Prostate gland (tissue), 2 donors: ENCODE measurements around the gene OOSP1. TPM values are rescaled to one million over a fixed set of nuclear protein-coding genes. Genes with fewer than 3 reads are reported as not detected.

Experiments used
- DNase-seq: peaks from one replicate; pipeline ENCODE4 v3.0.0-alpha.2; 2019; ENCODE audit warnings: low spot score
- H3K27ac ChIP-seq, 2 donors: fragments of 200-600 bp; sonication (generic); 2 replicates each; pipeline ENCODE4 v1.5.1; 2017 to 2019
- H3K27me3 ChIP-seq: fragments of 200-600 bp; sonication (generic); replicated peaks from 2 replicates; pipeline ENCODE4 v1.5.1; 2019; ENCODE audit not compliant: insufficient read depth
- H3K36me3 ChIP-seq, 2 donors: fragments of 200-600 bp; sonication (generic); 1 replicate in 1 of 2; 2 replicates in 1 of 2; pipeline versions ENCODE4 v1.5.1 to v1.8.1; 2017 to 2019
- H3K4me1 ChIP-seq: fragments of 200-600 bp; sonication (generic); replicated peaks from 2 replicates; pipeline ENCODE4 v1.5.1; 2019
- H3K4me3 ChIP-seq, 2 donors: fragments of 200-600 bp; sonication (generic); 2 replicates each; pipeline ENCODE4 v1.5.1; 2017 to 2019
- H3K9me3 ChIP-seq: fragments of 200-600 bp; sonication (generic); 2 replicates; pipeline ENCODE4 v1.5.1; 2017
- CTCF ChIP-seq, 4 experiments: fragments of 200-600 bp in 2 of 4; fragments of 450-650 bp in 2 of 4; sonication (generic) in 2 of 4; IDR thresholded peaks; 1 replicate in 3 of 4; 2 replicates in 1 of 4; pipeline ENCODE4 v1.5.1; 2016 to 2019; ENCODE audit warnings: antibody characterized with exemption in 4 of 4, mild to moderate bottlenecking in 2 of 4, moderate library complexity in 2 of 4
- POLR2A ChIP-seq: fragments of 450-650 bp; IDR thresholded peaks from one replicate; pipeline ENCODE4 v1.6.1; 2016; ENCODE audit warnings: antibody characterized with exemption, mild to moderate bottlenecking
- POLR2AphosphoS5 ChIP-seq: sonication (generic); formaldehyde crosslinking; IDR thresholded peaks from one replicate; pipeline ENCODE4 v1.6.1; 2017; ENCODE audit warnings: antibody characterized with exemption
- WGBS: methylation state at CpG from one replicate; pipeline ENCODE4 v1.1.5; 2018; 5-methylcytosine and 5-hydroxymethylcytosine counted together
- intact Hi-C: fragments of 100-400 bp; cut with DNase I; formaldehyde crosslinking; loops from one replicate; pipeline ENCODE4 v1.14.2; 2022
- total RNA-seq, 2 donors: library from RNA; depleted of rRNA; stranded (reverse); fragments of >200 nt; gene quantifications; one replicate each; pipeline ENCODE4 v1.1.0, GENCODE V29; 2016

OOSP1 gene
- total RNA-seq, 2 donors from 2014 or later: not detected

- no peaks in the 10 kb centered on the region for H3K36me3 ChIP-seq
- DNase-seq: no peak
- no peak overlapping the region for H3K27ac ChIP-seq
- intact Hi-C loops: no loop called here
- no peak overlapping the region for H3K4me3 ChIP-seq
- no peaks in the 10 kb centered on the region for H3K27me3 ChIP-seq
- TF ChIP-seq POLR2AphosphoS5 (no peak), POLR2A (no peak), CTCF (IDR thresholded peaks at IDR 0.05) (no peak)
- H3K9me3 ChIP-seq: no peaks in the 10 kb centered on the region
- no peaks in the 10 kb centered on the region for H3K4me1 ChIP-seq
- WGBS: 95% methylated on average over 6 of the region's 6 CpGs
Measured at GRCh38 chr11:59923813-59924212, 14.4 kb upstream of the OOSP1 start.

- intact Hi-C loops: no loop called here
- TF ChIP-seq POLR2AphosphoS5: no peak
- no peak for TF ChIP-seq POLR2A
- TF ChIP-seq CTCF (IDR thresholded peaks at IDR 0.05): no peak
- no peak overlapping the region for H3K27ac ChIP-seq
- H3K27me3 ChIP-seq: no peaks in the 10 kb centered on the region
- H3K9me3 ChIP-seq: no peaks in the 10 kb centered on the region
- DNase-seq: no peak
- H3K4me3 ChIP-seq: no peak overlapping the region
- H3K4me1 ChIP-seq: no peaks in the 10 kb centered on the region
- H3K36me3 ChIP-seq: no peaks in the 10 kb centered on the region
- 89% methylated on average over 1 of the region's 1 CpG for WGBS
Measured at GRCh38 chr11:59931688-59932087, 6.5 kb upstream of the OOSP1 start.

DNA sequence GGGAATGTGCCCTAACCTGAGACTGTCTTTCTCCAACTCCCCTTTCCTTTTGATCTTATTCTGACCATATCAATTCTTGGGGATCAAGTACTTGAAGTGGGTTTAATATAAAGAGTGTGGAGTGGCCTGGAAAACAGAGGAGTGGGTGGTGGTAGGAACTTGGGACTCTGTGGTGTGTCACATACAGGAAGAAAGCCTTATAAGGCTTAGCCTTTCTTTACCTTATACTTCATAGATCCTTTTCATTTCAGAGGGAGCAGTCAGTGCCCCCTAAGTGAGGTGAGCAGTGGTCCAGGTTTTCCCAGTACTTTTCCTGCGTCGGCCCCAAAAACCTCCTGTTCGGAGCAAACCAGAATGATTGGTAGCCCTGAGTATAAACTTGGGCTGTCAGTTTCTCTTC lies 486 bp downstream of the OOSP1 start:
- Histone ChIP-seq H3K4me3 (no peak overlapping the region), H3K36me3 (no peaks in the 10 kb centered on the region), H3K4me1 (no peaks in the 10 kb centered on the region), H3K27ac (no peak overlapping the region), H3K9me3 (no peaks in the 10 kb centered on the region), H3K27me3 (no peaks in the 10 kb centered on the region)
- WGBS: 95% methylated on average over 3 of the region's 3 CpGs
- intact Hi-C loops: no loop called here
- no peak for DNase-seq
- TF ChIP-seq POLR2AphosphoS5: no peak
- no peak for TF ChIP-seq CTCF (IDR thresholded peaks at IDR 0.05)
- no peak for TF ChIP-seq POLR2A

DNA sequence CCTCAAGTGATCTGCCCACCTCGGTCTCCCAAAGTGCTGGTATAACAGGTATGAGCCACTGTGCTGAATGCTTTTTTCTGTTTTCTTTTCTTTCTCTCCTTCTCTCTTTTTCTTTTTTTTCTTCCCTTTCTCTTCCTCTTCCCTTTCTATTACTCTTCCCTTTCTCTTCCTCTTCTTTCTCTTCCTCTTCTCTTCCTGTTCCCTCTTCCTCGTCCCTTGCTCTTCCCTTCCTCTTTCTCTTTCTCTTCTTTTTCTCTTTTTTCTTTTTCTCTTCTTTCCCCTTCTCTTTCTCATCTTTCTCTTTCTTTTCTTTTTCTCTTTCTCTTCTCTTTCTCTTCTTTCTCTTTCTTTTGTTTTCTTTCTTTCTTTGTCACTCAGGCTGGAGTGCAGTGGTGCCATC lies 1.2 kb downstream of the OOSP1 start:
- no peak for DNase-seq
- WGBS: 84% methylated on average over 2 of the region's 2 CpGs
- Histone ChIP-seq H3K9me3 (no peaks in the 10 kb centered on the region), H3K4me1 (no peaks in the 10 kb centered on the region), H3K27ac (no peak overlapping the region), H3K27me3 (no peaks in the 10 kb centered on the region), H3K36me3 (no peaks in the 10 kb centered on the region), H3K4me3 (no peak overlapping the region)
- intact Hi-C loops: no loop called here
- TF ChIP-seq CTCF (IDR thresholded peaks at IDR 0.05) (no peak), POLR2AphosphoS5 (no peak), POLR2A (no peak)

GRCh38 chr11:59941091-59941490 lies 2.9 kb downstream of the OOSP1 start:
- TF ChIP-seq POLR2A: no peak
- TF ChIP-seq CTCF (IDR thresholded peaks at IDR 0.05): no peak
- 50% methylated on average over 4 of the region's 4 CpGs for WGBS
- no peaks in the 10 kb centered on the region for H3K27me3 ChIP-seq
- intact Hi-C loops: no loop called here
- no peak overlapping the region for H3K4me3 ChIP-seq
- H3K36me3 ChIP-seq: no peaks in the 10 kb centered on the region
- DNase-seq: no peak
- no peaks in the 10 kb centered on the region for H3K9me3 ChIP-seq
- H3K27ac ChIP-seq: no peak overlapping the region
- H3K4me1 ChIP-seq: no peaks in the 10 kb centered on the region
